Activated CD4-positive, alpha-beta T cell treated with anti-CD3 and anti-CD28 coated beads, Interleukin-2, amount 10 ng/mL, durations not matched to agents 24 days and 14 days (primary cell): ENCODE results near the gene SMAD6. TPM values are rescaled to one million over a fixed set of nuclear protein-coding genes. Genes with fewer than 3 reads are reported as not detected.

Experiments
- DNase-seq: peaks from one replicate; pipeline ENCODE4 v3.0.0; 2022
- H3K27ac Mint-ChIP-seq: one replicate; pipeline ENCODE4 v1.8.0; 2022; ENCODE audit warnings: mild to moderate bottlenecking, mixed read lengths
- H3K27me3 Mint-ChIP-seq: one replicate; pipeline ENCODE4 v1.8.0; 2022; ENCODE audit warnings: mixed read lengths
- H3K36me3 Mint-ChIP-seq: one replicate; pipeline ENCODE4 v1.8.0; 2022; ENCODE audit warnings: low read depth, mild to moderate bottlenecking, mixed read lengths
- H3K4me1 Mint-ChIP-seq: one replicate; pipeline ENCODE4 v1.8.0; 2021; ENCODE audit warnings: mixed read lengths
- H3K4me3 Mint-ChIP-seq: one replicate; pipeline ENCODE4 v1.8.0; 2022; ENCODE audit warnings: mild to moderate bottlenecking, moderate library complexity, mixed read lengths
- H3K9me3 Mint-ChIP-seq: one replicate; pipeline ENCODE4 v1.8.0; 2021; ENCODE audit warnings: mixed read lengths
- intact Hi-C: fragments of 100-400 bp; cut with micrococcal nuclease; formaldehyde crosslinking; loops from one replicate; pipeline ENCODE4 v1.15.1; 2023
- total RNA-seq: library from RNA; stranded (reverse); gene quantifications from 2 replicates; pipeline ENCODE4 v1.2.3, GENCODE V29; 2022

Gene SMAD6
- total RNA-seq, 1 donor from 2014 or later, result 0.40 TPM

GRCh38 chr15:66739287-66739686 lies 37.3 kb downstream of the SMAD6 start:
- no peak overlapping the region for H3K4me3 Mint-ChIP-seq
- DNase-seq, result no peak
- H3K9me3 Mint-ChIP-seq, result no peaks in the 10 kb centered on the region
- H3K36me3 Mint-ChIP-seq, result no peaks in the 10 kb centered on the region
- intact Hi-C loops, result no loop called here
- no peaks in the 10 kb centered on the region for H3K4me1 Mint-ChIP-seq
- H3K27ac Mint-ChIP-seq, result no peak overlapping the region
- H3K27me3 Mint-ChIP-seq, result peaks cover 4% of the 10 kb centered on the region

DNA sequence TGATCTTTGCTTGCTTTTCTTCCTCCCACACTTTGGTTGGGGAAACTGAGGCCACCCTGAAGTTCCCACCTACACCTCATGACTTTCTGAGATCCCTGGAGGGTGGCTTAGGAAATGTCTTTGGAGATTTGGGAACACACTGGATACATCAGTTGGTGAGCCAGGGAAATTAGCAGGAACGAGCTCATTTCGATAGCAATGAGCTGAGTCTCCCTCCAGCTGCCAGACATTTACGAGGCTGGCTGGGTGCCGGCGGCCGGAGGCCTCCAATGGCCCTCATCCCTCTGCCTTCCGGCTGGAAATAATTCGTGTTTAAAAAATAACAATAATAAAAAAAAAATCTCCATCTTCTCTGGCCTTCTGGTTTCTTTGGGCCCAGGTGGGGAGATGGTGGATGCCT lies 38.8 kb downstream of the SMAD6 start:
- H3K27me3 Mint-ChIP-seq, result no peaks in the 10 kb centered on the region
- no peaks in the 10 kb centered on the region for H3K9me3 Mint-ChIP-seq
- no peak overlapping the region for H3K4me3 Mint-ChIP-seq
- H3K4me1 Mint-ChIP-seq, result peaks cover 2% of the 10 kb centered on the region
- intact Hi-C loops, result no loop called here
- no peak overlapping the region for H3K27ac Mint-ChIP-seq
- no peaks in the 10 kb centered on the region for H3K36me3 Mint-ChIP-seq
- no peak for DNase-seq

GRCh38 chr15:66741646-66742045 lies 39.6 kb downstream of the SMAD6 start:
- no peak for DNase-seq
- intact Hi-C loops, result no loop called here
- no peaks in the 10 kb centered on the region for H3K36me3 Mint-ChIP-seq
- H3K4me1 Mint-ChIP-seq, result peaks cover 2% of the 10 kb centered on the region
- no peak overlapping the region for H3K27ac Mint-ChIP-seq
- no peaks in the 10 kb centered on the region for H3K9me3 Mint-ChIP-seq
- H3K27me3 Mint-ChIP-seq, result no peaks in the 10 kb centered on the region
- H3K4me3 Mint-ChIP-seq, result no peak overlapping the region

- no peaks in the 10 kb centered on the region for H3K27me3 Mint-ChIP-seq
- peaks cover 2% of the 10 kb centered on the region for H3K4me1 Mint-ChIP-seq
- intact Hi-C loops, result no loop called here
- H3K27ac Mint-ChIP-seq, result no peak overlapping the region
- H3K9me3 Mint-ChIP-seq, result no peaks in the 10 kb centered on the region
- no peak for DNase-seq
- H3K4me3 Mint-ChIP-seq, result no peak overlapping the region
- no peaks in the 10 kb centered on the region for H3K36me3 Mint-ChIP-seq
Observed at GRCh38 chr15:66742286-66742685, 40.2 kb downstream of the SMAD6 start.

GRCh38 chr15:66743204-66743603 lies 41.2 kb downstream of the SMAD6 start:
- Mint-ChIP-seq H3K36me3 (no peaks in the 10 kb centered on the region), H3K4me1 (peaks cover 2% of the 10 kb centered on the region), H3K4me3 (no peak overlapping the region), H3K9me3 (no peaks in the 10 kb centered on the region), H3K27me3 (no peaks in the 10 kb centered on the region), H3K27ac (no peak overlapping the region)
- intact Hi-C loops, result no loop called here
- no peak for DNase-seq

- Mint-ChIP-seq H3K9me3 (no peaks in the 10 kb centered on the region), H3K4me3 (no peak overlapping the region), H3K27me3 (no peaks in the 10 kb centered on the region), H3K36me3 (no peaks in the 10 kb centered on the region), H3K27ac (no peak overlapping the region), H3K4me1 (peaks cover 2% of the 10 kb centered on the region)
- no peak for DNase-seq
- intact Hi-C loops, result no loop called here
Observed at GRCh38 chr15:66743703-66744536, 41.9 kb downstream of the SMAD6 start.

GRCh38 chr15:66744610-66745279 lies 42.7 kb downstream of the SMAD6 start:
- H3K36me3 Mint-ChIP-seq, result no peaks in the 10 kb centered on the region
- DNase-seq, result no peak
- no peak overlapping the region for H3K27ac Mint-ChIP-seq
- intact Hi-C loops, result no loop called here
- H3K27me3 Mint-ChIP-seq, result no peaks in the 10 kb centered on the region
- no peaks in the 10 kb centered on the region for H3K9me3 Mint-ChIP-seq
- peaks cover 2% of the 10 kb centered on the region for H3K4me1 Mint-ChIP-seq
- H3K4me3 Mint-ChIP-seq, result no peak overlapping the region

GRCh38 chr15:66745530-66746230 lies 43.6 kb downstream of the SMAD6 start:
- Mint-ChIP-seq H3K9me3 (no peaks in the 10 kb centered on the region), H3K4me1 (peaks cover 2% of the 10 kb centered on the region), H3K36me3 (no peaks in the 10 kb centered on the region), H3K27me3 (no peaks in the 10 kb centered on the region), H3K27ac (no peak overlapping the region), H3K4me3 (no peak overlapping the region)
- intact Hi-C loops, result no loop called here
- DNase-seq, result no peak

DNA sequence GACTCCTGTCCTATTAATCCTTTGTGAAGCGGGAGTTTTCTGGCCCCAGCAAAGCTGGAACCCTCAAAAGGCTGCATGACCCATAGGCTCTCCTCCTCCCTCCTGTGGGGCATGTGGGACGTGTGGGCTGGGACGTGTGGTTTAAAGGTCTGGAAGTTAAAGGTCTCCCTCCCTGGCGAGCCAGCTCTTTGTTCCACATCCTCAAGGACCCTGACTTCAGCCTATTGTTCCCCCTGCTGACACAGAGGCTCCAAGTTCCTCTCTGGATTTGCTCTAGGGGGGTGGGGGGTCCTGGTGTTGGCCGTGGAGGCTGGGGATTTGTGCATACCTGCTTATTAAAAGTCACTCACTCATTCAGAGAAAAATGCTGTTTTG lies 44.2 kb downstream of the SMAD6 start:
- intact Hi-C loops, result no loop called here
- DNase-seq, result no peak
- H3K4me3 Mint-ChIP-seq, result no peak overlapping the region
- H3K27ac Mint-ChIP-seq, result no peak overlapping the region
- no peaks in the 10 kb centered on the region for H3K9me3 Mint-ChIP-seq
- H3K27me3 Mint-ChIP-seq, result no peaks in the 10 kb centered on the region
- H3K4me1 Mint-ChIP-seq, result peaks cover 2% of the 10 kb centered on the region
- no peaks in the 10 kb centered on the region for H3K36me3 Mint-ChIP-seq

DNA sequence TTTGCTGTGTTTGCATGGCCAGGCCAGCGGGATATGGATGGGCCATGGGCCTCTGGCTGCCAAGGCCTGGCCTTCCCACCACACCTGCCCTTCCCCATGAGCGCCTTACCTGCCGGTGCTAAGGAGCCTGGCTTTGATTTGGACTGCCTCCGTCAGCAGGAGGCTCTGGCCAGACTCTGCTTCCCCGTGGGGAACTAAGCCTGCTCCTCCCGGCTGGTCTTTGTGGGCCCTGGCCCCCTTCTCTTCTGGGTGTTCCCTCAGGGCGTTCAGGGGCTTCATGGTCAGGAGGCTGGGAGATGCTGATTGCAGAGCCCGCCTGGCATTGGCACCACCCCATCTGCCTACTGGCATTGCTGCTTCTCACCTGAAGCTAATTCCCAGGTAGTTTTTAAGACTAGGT lies 45.2 kb downstream of the SMAD6 start:
- H3K27ac Mint-ChIP-seq, result no peak overlapping the region
- H3K27me3 Mint-ChIP-seq, result no peaks in the 10 kb centered on the region
- no peaks in the 10 kb centered on the region for H3K9me3 Mint-ChIP-seq
- no peak overlapping the region for H3K4me3 Mint-ChIP-seq
- no peak for DNase-seq
- intact Hi-C loops, result no loop called here
- H3K36me3 Mint-ChIP-seq, result no peaks in the 10 kb centered on the region
- H3K4me1 Mint-ChIP-seq, result peaks cover 7% of the 10 kb centered on the region

- no peaks in the 10 kb centered on the region for H3K36me3 Mint-ChIP-seq
- H3K27me3 Mint-ChIP-seq, result no peaks in the 10 kb centered on the region
- peaks cover 7% of the 10 kb centered on the region for H3K4me1 Mint-ChIP-seq
- no peak for DNase-seq
- no peak overlapping the region for H3K27ac Mint-ChIP-seq
- no peaks in the 10 kb centered on the region for H3K9me3 Mint-ChIP-seq
- H3K4me3 Mint-ChIP-seq, result no peak overlapping the region
- intact Hi-C loops, result no loop called here
Observed at GRCh38 chr15:66747886-66748707, 46.1 kb downstream of the SMAD6 start.

GRCh38 chr15:66748708-66749035 lies 46.6 kb downstream of the SMAD6 start:
- Mint-ChIP-seq H3K27ac (no peak overlapping the region), H3K27me3 (no peaks in the 10 kb centered on the region)

DNA sequence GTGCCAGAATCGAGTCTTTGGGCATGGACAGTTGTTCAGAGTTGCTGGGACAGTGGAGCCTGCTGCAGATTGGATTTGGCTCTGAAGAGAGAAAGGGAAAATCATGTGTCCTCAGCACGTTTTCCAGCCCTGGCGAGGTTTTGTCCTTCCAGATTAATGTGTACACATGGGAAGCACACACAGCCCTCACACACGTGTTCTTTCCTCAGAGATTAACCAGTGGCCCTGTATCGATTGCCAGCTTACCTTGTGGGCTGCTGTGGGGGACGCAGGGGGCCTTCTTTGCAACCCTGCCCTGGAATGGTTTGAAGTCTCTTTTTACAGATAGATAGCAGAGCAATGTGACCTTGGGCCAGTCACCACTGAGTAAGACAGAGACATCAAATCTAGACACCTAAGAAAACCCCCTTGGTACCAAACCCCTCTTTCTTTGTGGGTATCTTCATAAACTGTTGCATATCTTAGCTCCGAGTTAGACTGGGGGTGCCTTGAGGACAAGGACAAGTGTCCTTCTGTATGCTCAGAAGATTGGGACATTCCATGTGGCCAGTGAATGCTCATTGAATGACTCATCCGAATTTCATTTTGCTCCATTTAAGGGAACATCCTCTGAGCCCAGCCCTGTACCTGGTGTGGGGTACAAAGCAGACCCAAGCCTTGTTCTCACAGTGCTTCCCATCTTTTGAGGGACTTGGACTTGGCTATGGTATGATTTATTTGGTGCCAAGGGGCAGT lies 48.0 kb downstream of the SMAD6 start:
- DNase-seq, result no peak
- H3K9me3 Mint-ChIP-seq, result no peaks in the 10 kb centered on the region
- no peak overlapping the region for H3K4me3 Mint-ChIP-seq
- peaks cover 7% of the 10 kb centered on the region for H3K4me1 Mint-ChIP-seq
- intact Hi-C loops, result no loop called here
- H3K27me3 Mint-ChIP-seq, result no peaks in the 10 kb centered on the region
- H3K36me3 Mint-ChIP-seq, result peaks cover under 1% of the 10 kb centered on the region
- H3K27ac Mint-ChIP-seq, result no peak overlapping the region

More at GRCh38 chr15:66748708-66749035, 46.6 kb downstream of the SMAD6 start:
- Mint-ChIP-seq H3K36me3 (no peaks in the 10 kb centered on the region), H3K9me3 (no peaks in the 10 kb centered on the region), H3K4me1 (peaks cover 7% of the 10 kb centered on the region), H3K4me3 (no peak overlapping the region)
- intact Hi-C loops, result no loop called here
- DNase-seq, result no peak
